Endothelial cell of umbilical vein (primary cell): Measurements from ENCODE around the gene GNL2. TPM values are rescaled to one million over a fixed set of nuclear protein-coding genes. Genes with fewer than 3 reads are reported as not detected.

Experiments used
- BruUV-seq: library from RNA; stranded (reverse); fragments of 400-500 nt; replicated peaks from 2 replicates; lab custom pipeline; 2021; lab: Mats Ljungman, UMichigan
- CTCF ChIA-PET: fragments of 300-600, 350-600 bp; sonication (Branson Sonifier 250); formaldehyde crosslinking; loops from one replicate; lab custom pipeline; 2021; ENCODE audit warnings: antibody characterized with exemption, inconsistent platforms; lab: Charles Lee
- POLR2A ChIA-PET: fragments of 300-600, 350-600 bp; sonication (Branson Sonifier 250); formaldehyde crosslinking; loops from one replicate; lab custom pipeline; 2021; ENCODE audit warnings: antibody characterized with exemption, inconsistent platforms; lab: Charles Lee
- DNase-seq: peaks from one replicate; pipeline ENCODE4 v3.0.0-alpha.2; 2011; ENCODE audit warnings: low read depth, low spot score
- FAIRE-seq: peaks from 2 replicates; lab custom pipeline; 2011; peaks lifted over from hg19 to GRCh38; lab: Jason Lieb, UNC
- H2AFZ ChIP-seq: 2 replicates; pipeline ENCODE4 v1.6.0; 2012; ENCODE audit warnings: low read depth, low read length, control low read depth, inconsistent platforms
- H3K27ac ChIP-seq: 2 replicates; pipeline ENCODE4 v1.5.1; 2011; ENCODE audit warnings: low read depth, mild to moderate bottlenecking, control low read depth, low read length, moderate library complexity; ENCODE audit not compliant: insufficient read depth
- H3K27me3 ChIP-seq, 2 experiments: 2 replicates each; pipeline versions ENCODE4 v1.6.0 to v1.6.1; 2011; ENCODE audit warnings: low read length in 2 of 2, mixed read lengths in 1 of 2; ENCODE audit not compliant: control insufficient read depth in 2 of 2, insufficient read depth in 2 of 2
- H3K36me3 ChIP-seq, 2 experiments: 2 replicates in 1 of 2; 3 replicates in 1 of 2; pipeline ENCODE4 v1.5.1; 2011; ENCODE audit warnings: low read length in 2 of 2, mild to moderate bottlenecking in 1 of 2, moderate library complexity in 1 of 2; ENCODE audit not compliant: control insufficient read depth in 2 of 2, insufficient read depth in 2 of 2; ENCODE audit errors: extremely low read depth in 1 of 2
- H3K4me1 ChIP-seq: 3 replicates; pipeline ENCODE4 v1.5.1; 2011; ENCODE audit warnings: mild to moderate bottlenecking, low read length; ENCODE audit not compliant: control insufficient read depth, insufficient read depth; ENCODE audit errors: extremely low read depth
- H3K4me2 ChIP-seq: 2 replicates; pipeline ENCODE4 v1.6.1; 2011; ENCODE audit warnings: low read length, control low read depth, mixed read lengths; ENCODE audit not compliant: insufficient read depth
- H3K4me3 ChIP-seq, 3 experiments: fragments of 200-600 bp in 1 of 3; sonication (generic), shearing (Covaris generic) in 1 of 3; replicated peaks in 1 of 3; 2 replicates each; pipeline ENCODE4 v1.5.1; 2011 to 2016; ENCODE audit warnings: control low read depth in 3 of 3, low read length in 3 of 3, mild to moderate bottlenecking in 2 of 3, inconsistent platforms in 1 of 3, low read depth in 1 of 3, moderate library complexity in 1 of 3; ENCODE audit not compliant: insufficient read depth in 1 of 3
- H3K79me2 ChIP-seq: 2 replicates; pipeline ENCODE4 v1.6.0; 2012; ENCODE audit warnings: low read length, inconsistent platforms; ENCODE audit not compliant: control insufficient read depth, insufficient read depth
- H3K9ac ChIP-seq: replicated peaks from 2 replicates; pipeline ENCODE3; 2011; ENCODE audit warnings: low read length, control low read depth; ENCODE audit not compliant: insufficient read depth; ENCODE audit errors: extremely low read depth
- H3K9me1 ChIP-seq: replicated peaks from 3 replicates; pipeline ENCODE4 v1.6.0; 2011; ENCODE audit warnings: mild to moderate bottlenecking, low read length; ENCODE audit not compliant: control insufficient read depth, insufficient read depth; ENCODE audit errors: extremely low read depth
- H3K9me3 ChIP-seq: replicated peaks from 2 replicates; pipeline ENCODE4 v1.5.1; 2012; ENCODE audit warnings: low read length, inconsistent platforms; ENCODE audit not compliant: control insufficient read depth, insufficient read depth
- H4K20me1 ChIP-seq: replicated peaks from 2 replicates; pipeline ENCODE3; 2011; ENCODE audit warnings: mild to moderate bottlenecking, low read length; ENCODE audit not compliant: control insufficient read depth, insufficient read depth; ENCODE audit errors: extremely low read depth
- CTCF ChIP-seq, 2 donors: IDR thresholded peaks; 1 replicate in 1 of 2; 2 replicates in 1 of 2; pipeline ENCODE4 v1.5.1; 2011; ENCODE audit warnings: low read length in 2 of 2, mild to moderate bottlenecking in 2 of 2, moderate library complexity in 2 of 2, control low read depth in 1 of 2, inconsistent platforms in 1 of 2, low read depth in 1 of 2; ENCODE audit not compliant: insufficient read depth in 1 of 2; ENCODE audit errors: extremely low read depth in 1 of 2
- EZH2 ChIP-seq: IDR thresholded peaks from 2 replicates; pipeline ENCODE4 v1.6.1; 2012; ENCODE audit warnings: borderline replicate concordance, low read depth, mild to moderate bottlenecking, moderate library complexity, low read length, inconsistent platforms; ENCODE audit not compliant: severe bottlenecking
- FOS ChIP-seq: IDR thresholded peaks from 2 replicates; pipeline ENCODE4 v1.6.1; 2011; ENCODE audit warnings: mild to moderate bottlenecking, low read length, moderate library complexity, borderline replicate concordance; ENCODE audit not compliant: insufficient read depth
- GATA2 ChIP-seq: IDR thresholded peaks from 2 replicates; pipeline ENCODE4 v1.7.0; 2011; ENCODE audit warnings: low read depth, mild to moderate bottlenecking, moderate library complexity, mixed read lengths, low read length; ENCODE audit not compliant: insufficient read length, insufficient read depth
- JUN ChIP-seq: IDR thresholded peaks from 2 replicates; pipeline ENCODE4 v1.6.1; 2011; ENCODE audit warnings: borderline replicate concordance, low read depth; ENCODE audit not compliant: insufficient read length, insufficient read depth
- MYC ChIP-seq: IDR thresholded peaks from one replicate; pipeline ENCODE4 v1.6.1; 2011; ENCODE audit warnings: mild to moderate bottlenecking, low read depth, low read length
- POLR2A ChIP-seq: IDR thresholded peaks from 2 replicates; pipeline ENCODE4 v1.6.1; 2012; ENCODE audit warnings: low read depth, mild to moderate bottlenecking, control low read depth, low read length
- POLR2AphosphoS5 ChIP-seq: IDR thresholded peaks from 2 replicates; pipeline ENCODE4 v1.6.1; 2012; ENCODE audit warnings: low read depth, mild to moderate bottlenecking, control low read depth, low read length, moderate library complexity; ENCODE audit not compliant: insufficient read depth
- dilution Hi-C: fragments of 300-500 bp; cut with MboI; formaldehyde crosslinking; loops from one replicate; pipeline ENCODE4 v1.15.0; 2019; ENCODE audit warnings: low sequenced_read_pairs; ENCODE audit not compliant: extremely low pct_ligation_motif_present
- intact Hi-C: fragments of 100-400 bp; cut with micrococcal nuclease; formaldehyde crosslinking; loops from one replicate; pipeline ENCODE4 v1.10.0; 2022
- polyA plus RNA-seq, 4 experiments: library from polyadenylated mRNA; depleted of rRNA in 3 of 4; stranded (reverse) in 3 of 4; unstranded in 1 of 4; fragments of >200 nt; gene quantifications; 2 replicates each; pipeline versions ENCODE4 v1.2.1 to v1.2.3, GENCODE V29; 2011 to 2012; ENCODE audit warnings: missing spikeins in 1 of 4
- total RNA-seq: library from RNA; stranded (reverse); gene quantifications from 2 replicates; pipeline ENCODE4 v1.2.3, GENCODE V29; 2021

Gene GNL2
- total and polyA plus RNA-seq, 2 donors (not counting 3 experiments of a cell fraction or from before 2014, with no cell fraction given): 18.0 to 55.5 TPM

GRCh38 chr1:37574834-37575480 lies 20.8 kb downstream of the GNL2 start:
- TSS peak; percentile 79 for BruUV-seq
- CTCF ChIA-PET: interaction anchor here (0.6 to 1.5 kb wide), 8 partner anchors 12 to 1140 kb away, joined by 3 to 6 read pairs (median 4); partner anchors contain the start of genes DNALI1 and MEAF6
- H3K27me3 ChIP-seq: no peaks in the 10 kb centered on the region
- intact Hi-C loops: loop anchor here (1.0 to 10.0 kb wide), 4 partner anchors 41 to 440 kb away; partner anchors contain the start of genes MEAF6 and UTP11
- no peaks in the 10 kb centered on the region for H3K9me3 ChIP-seq
- no peak overlapping the region for H3K4me3 ChIP-seq
- peaks cover 36% of the 10 kb centered on the region for H3K4me1 ChIP-seq
- POLR2A ChIA-PET: interaction anchor here (0.6 kb wide), 1 partner anchor 1461 kb away, joined by 4 read pairs; no protein-coding TSS in a partner anchor
- no peak for TF ChIP-seq POLR2AphosphoS5
- TF ChIP-seq FOS: peak; percentile 89
- peak; percentile 79 for TF ChIP-seq JUN
- TF ChIP-seq GATA2: peak; percentile 56
- no peak for TF ChIP-seq POLR2A
- TF ChIP-seq MYC: no peak
- no peak for TF ChIP-seq EZH2
- TF ChIP-seq CTCF (IDR thresholded peaks at IDR 0.05; ENCODE audit: extremely low read depth in 1 of 2, insufficient read depth in 1 of 2, low read depth in 1 of 2, low read length in 2 of 2): no peak
- DNase-seq: peak; percentile 81
- H4K20me1 ChIP-seq: no peaks in the 10 kb centered on the region
- H3K4me2 ChIP-seq: peak overlapping the region; percentile 14
- H3K27ac ChIP-seq: peak overlapping the region; percentile 72
- peak; percentile 92 for FAIRE-seq
- H3K9me1 ChIP-seq: no peaks in the 10 kb centered on the region
- no peaks in the 10 kb centered on the region for H3K79me2 ChIP-seq
- H3K36me3 ChIP-seq: peaks cover 15 to 21% of the 10 kb centered on the region in 2 experiments
- peak overlapping the region; percentile 48 for H3K9ac ChIP-seq
- H2AFZ ChIP-seq: no peak overlapping the region
- dilution Hi-C loops: no loop called here
